HepG2 (cell line): ENCODE measurements around the gene GALNT12. TPM values are rescaled to one million over a fixed set of nuclear protein-coding genes. Genes with fewer than 3 reads are reported as not detected.

Source experiments
- KLF11 ChIP-seq: IDR thresholded peaks from 2 replicates; pipeline ENCODE4 v1.6.1; 2016; ENCODE audit warnings: missing compliant biosample characterization
- NR2F6 ChIP-seq, 2 experiments: IDR thresholded peaks; 2 replicates each; pipeline ENCODE4 v1.6.1; 2016; ENCODE audit warnings: antibody characterized with exemption in 1 of 2, mild to moderate bottlenecking in 1 of 2
- PHF8 ChIP-seq: sonication (generic); formaldehyde crosslinking; IDR thresholded peaks from 2 replicates; pipeline ENCODE4 v1.5.0; 2020; ENCODE audit warnings: missing genetic modification reagents
- RBFOX2 ChIP-seq: fragments of 200-400 bp; formaldehyde crosslinking; IDR thresholded peaks from 2 replicates; pipeline ENCODE4 v1.6.1; 2017; ENCODE audit warnings: low read depth, mild to moderate bottlenecking, low read length
- SRF ChIP-seq: IDR thresholded peaks from 2 replicates; pipeline ENCODE4 v1.6.1; 2011; ENCODE audit warnings: mild to moderate bottlenecking, low read depth, low read length, moderate library complexity
- TBL1XR1 ChIP-seq: fragments of 150-350 bp; IDR thresholded peaks from 2 replicates; pipeline ENCODE4 v1.6.1; 2014; ENCODE audit warnings: borderline replicate concordance, low read length; ENCODE audit not compliant: partially characterized antibody
- TCF7 ChIP-seq: sonication (generic); IDR thresholded peaks from 2 replicates; pipeline ENCODE4 v1.6.1; 2016; ENCODE audit warnings: antibody characterized with exemption, low read depth
- TP53 ChIP-seq: sonication (generic); formaldehyde crosslinking; conservative IDR thresholded peaks from 2 replicates; pipeline ENCODE4 v1.4.0; 2020; ENCODE audit warnings: missing genetic modification reagents
- ZFYVE20 ChIP-seq: sonication (generic); formaldehyde crosslinking; IDR thresholded peaks from 2 replicates; pipeline ENCODE4 v1.8.0; 2023; ENCODE audit warnings: low read depth, mild to moderate bottlenecking, moderate library complexity, missing genetic modification reagents, borderline replicate concordance
- ZNF136 ChIP-seq: sonication (generic); formaldehyde crosslinking; IDR thresholded peaks from 2 replicates; pipeline ENCODE4 v1.8.1; 2022; ENCODE audit warnings: low read depth, mild to moderate bottlenecking, moderate library complexity, missing genetic modification reagents
- ZNF253 ChIP-seq: sonication (generic); formaldehyde crosslinking; IDR thresholded peaks from 2 replicates; pipeline ENCODE4 v1.8.0; 2022; ENCODE audit warnings: mild to moderate bottlenecking, missing genetic modification reagents, borderline replicate concordance
- ZNF383 ChIP-seq: sonication (generic); formaldehyde crosslinking; IDR thresholded peaks from 2 replicates; pipeline ENCODE4 v1.4.0; 2020; ENCODE audit warnings: missing genetic modification reagents, mild to moderate bottlenecking, borderline replicate concordance
- ZNF552 ChIP-seq: sonication (generic); formaldehyde crosslinking; IDR thresholded peaks from 2 replicates; pipeline ENCODE4 v1.9.0; 2022; ENCODE audit warnings: missing genetic modification reagents, mild to moderate bottlenecking, borderline replicate concordance
- ZNF747 ChIP-seq: sonication (generic); formaldehyde crosslinking; IDR thresholded peaks from 2 replicates; pipeline ENCODE4 v1.8.1; 2023; ENCODE audit warnings: missing genetic modification reagents, mild to moderate bottlenecking, borderline replicate concordance
- ZSCAN21 ChIP-seq: sonication (generic); formaldehyde crosslinking; IDR thresholded peaks from 2 replicates; pipeline ENCODE4 v1.8.0; 2022; ENCODE audit warnings: mild to moderate bottlenecking, missing genetic modification reagents, moderate library complexity, borderline replicate concordance
- polyA plus RNA-seq, 8 experiments: library from polyadenylated mRNA; depleted of rRNA in 3 of 8; stranded (reverse) in 7 of 8; unstranded in 1 of 8; fragments of >200 nt; fragmentation: Illumina TruSeq in 4 of 8; extraction: Trizol in 4 of 8; gene quantifications; 2 replicates each; pipeline versions ENCODE4 v1.2.1 to v1.2.3, GENCODE V29; 2011 to 2016; ENCODE audit warnings: low read depth in 4 of 8, missing spikeins in 1 of 8, mixed read lengths in 1 of 8; ENCODE audit not compliant: insufficient read depth in 1 of 8
- total RNA-seq, 5 experiments: library from RNA; depleted of rRNA; stranded (reverse); fragments of >200 nt; fragmentation: Illumina TruSeq; extraction: Trizol; gene quantifications; 2 replicates each; pipeline ENCODE4 v1.2.3, GENCODE V29; 2016; ENCODE audit warnings: low read depth in 1 of 5
- TF ChIP-seq, protein P1 (sequence below), 2 experiments: IDR thresholded peaks; 2 replicates each; pipeline ENCODE4 v1.6.1; 2011 to 2012; ENCODE audit warnings: low read length in 2 of 2, borderline replicate concordance in 1 of 2, low read depth in 1 of 2, mild to moderate bottlenecking in 1 of 2, moderate library complexity in 1 of 2
- TF ChIP-seq, protein P2 (sequence below): sonication (generic); formaldehyde crosslinking; IDR thresholded peaks from 2 replicates; pipeline ENCODE4 v1.5.1; 2020; ENCODE audit warnings: mild to moderate bottlenecking, moderate library complexity, missing genetic modification reagents
- TF ChIP-seq, protein P3 (sequence below): IDR thresholded peaks from 2 replicates; pipeline ENCODE4 v1.6.1; 2016; ENCODE audit warnings: missing biosample characterization, missing genetic modification reagents, low read depth
- TF ChIP-seq, protein P4 (sequence below): sonication (generic); formaldehyde crosslinking; IDR thresholded peaks from 2 replicates; pipeline ENCODE4 v1.4.0; 2020; ENCODE audit warnings: mild to moderate bottlenecking, missing genetic modification reagents

GALNT12 gene
- total and polyA plus RNA-seq, 2 of the 13 experiments (the other 11 are each of a cell fraction or from before 2014, with no cell fraction given), result 0.07 TPM; not detected in 1

DNA sequence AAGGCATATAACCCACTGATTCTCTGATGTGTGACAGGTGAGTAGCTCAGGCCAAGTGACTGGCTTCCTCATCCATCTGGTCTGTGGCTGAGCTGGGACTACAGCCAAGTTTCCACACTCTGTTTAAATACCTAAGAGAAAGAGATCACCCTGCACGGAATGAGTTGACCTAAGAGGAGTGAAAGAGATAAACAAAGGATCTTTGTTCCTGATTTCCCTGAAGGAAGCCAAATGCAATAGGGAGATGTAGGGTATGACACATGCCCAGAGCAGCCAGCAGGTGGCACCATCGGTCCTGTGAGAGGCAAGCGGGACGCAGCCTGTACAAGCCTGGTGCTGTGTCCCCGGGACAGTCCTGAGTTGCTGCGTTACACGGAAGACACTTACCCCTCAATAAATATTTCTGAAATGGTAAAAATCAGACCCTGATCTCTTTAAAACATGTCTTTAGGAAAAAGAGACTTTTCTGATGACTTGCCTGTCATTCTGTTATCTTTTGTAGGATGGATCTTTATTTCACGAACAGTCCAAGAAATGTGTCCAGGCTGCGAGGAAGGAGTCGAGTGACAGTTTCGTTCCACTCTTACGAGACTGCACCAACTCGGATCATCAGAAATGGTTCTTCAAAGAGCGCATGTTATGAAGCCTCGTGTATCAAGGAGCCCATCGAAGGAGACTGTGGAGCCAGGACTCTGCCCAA, 41.1 kb downstream of the GALNT12 start (continued):
- TF ChIP-seq, protein P1, sequence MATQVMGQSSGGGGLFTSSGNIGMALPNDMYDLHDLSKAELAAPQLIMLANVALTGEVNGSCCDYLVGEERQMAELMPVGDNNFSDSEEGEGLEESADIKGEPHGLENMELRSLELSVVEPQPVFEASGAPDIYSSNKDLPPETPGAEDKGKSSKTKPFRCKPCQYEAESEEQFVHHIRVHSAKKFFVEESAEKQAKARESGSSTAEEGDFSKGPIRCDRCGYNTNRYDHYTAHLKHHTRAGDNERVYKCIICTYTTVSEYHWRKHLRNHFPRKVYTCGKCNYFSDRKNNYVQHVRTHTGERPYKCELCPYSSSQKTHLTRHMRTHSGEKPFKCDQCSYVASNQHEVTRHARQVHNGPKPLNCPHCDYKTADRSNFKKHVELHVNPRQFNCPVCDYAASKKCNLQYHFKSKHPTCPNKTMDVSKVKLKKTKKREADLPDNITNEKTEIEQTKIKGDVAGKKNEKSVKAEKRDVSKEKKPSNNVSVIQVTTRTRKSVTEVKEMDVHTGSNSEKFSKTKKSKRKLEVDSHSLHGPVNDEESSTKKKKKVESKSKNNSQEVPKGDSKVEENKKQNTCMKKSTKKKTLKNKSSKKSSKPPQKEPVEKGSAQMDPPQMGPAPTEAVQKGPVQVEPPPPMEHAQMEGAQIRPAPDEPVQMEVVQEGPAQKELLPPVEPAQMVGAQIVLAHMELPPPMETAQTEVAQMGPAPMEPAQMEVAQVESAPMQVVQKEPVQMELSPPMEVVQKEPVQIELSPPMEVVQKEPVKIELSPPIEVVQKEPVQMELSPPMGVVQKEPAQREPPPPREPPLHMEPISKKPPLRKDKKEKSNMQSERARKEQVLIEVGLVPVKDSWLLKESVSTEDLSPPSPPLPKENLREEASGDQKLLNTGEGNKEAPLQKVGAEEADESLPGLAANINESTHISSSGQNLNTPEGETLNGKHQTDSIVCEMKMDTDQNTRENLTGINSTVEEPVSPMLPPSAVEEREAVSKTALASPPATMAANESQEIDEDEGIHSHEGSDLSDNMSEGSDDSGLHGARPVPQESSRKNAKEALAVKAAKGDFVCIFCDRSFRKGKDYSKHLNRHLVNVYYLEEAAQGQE (IDR thresholded peaks at IDR 0.05; ENCODE audit: borderline replicate concordance in 1 of 2, low read depth in 1 of 2, low read length in 2 of 2), result no peak
- TF ChIP-seq TCF7 (no peak), ZNF747 (CRISPR knock-in tag) (no peak), ZNF383 (no peak), ZNF136 (CRISPR knock-in tag) (no peak), ZNF253 (CRISPR knock-in tag) (no peak), TP53 (CRISPR knock-in tag) (no peak), PHF8 (CRISPR knock-in tag) (no peak), ZNF552 (CRISPR knock-in tag) (no peak), KLF11 (CRISPR knock-in tag) (no peak), ZFYVE20 (CRISPR knock-in tag) (no peak), SRF (no peak), RBFOX2 (no peak), ZSCAN21 (CRISPR knock-in tag) (no peak), TBL1XR1 (no peak), NR2F6 (IDR thresholded peaks at IDR 0.05) (no peak), NR2F6 (CRISPR knock-in tag; IDR thresholded peaks at IDR 0.05) (peak; percentile 52; the same call in 1 of the 2 replicates)
- TF ChIP-seq, protein P2, sequence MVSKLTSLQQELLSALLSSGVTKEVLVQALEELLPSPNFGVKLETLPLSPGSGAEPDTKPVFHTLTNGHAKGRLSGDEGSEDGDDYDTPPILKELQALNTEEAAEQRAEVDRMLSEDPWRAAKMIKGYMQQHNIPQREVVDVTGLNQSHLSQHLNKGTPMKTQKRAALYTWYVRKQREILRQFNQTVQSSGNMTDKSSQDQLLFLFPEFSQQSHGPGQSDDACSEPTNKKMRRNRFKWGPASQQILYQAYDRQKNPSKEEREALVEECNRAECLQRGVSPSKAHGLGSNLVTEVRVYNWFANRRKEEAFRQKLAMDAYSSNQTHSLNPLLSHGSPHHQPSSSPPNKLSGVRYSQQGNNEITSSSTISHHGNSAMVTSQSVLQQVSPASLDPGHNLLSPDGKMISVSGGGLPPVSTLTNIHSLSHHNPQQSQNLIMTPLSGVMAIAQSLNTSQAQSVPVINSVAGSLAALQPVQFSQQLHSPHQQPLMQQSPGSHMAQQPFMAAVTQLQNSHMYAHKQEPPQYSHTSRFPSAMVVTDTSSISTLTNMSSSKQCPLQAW (CRISPR knock-in tag), result no peak
- TF ChIP-seq, protein P3, sequence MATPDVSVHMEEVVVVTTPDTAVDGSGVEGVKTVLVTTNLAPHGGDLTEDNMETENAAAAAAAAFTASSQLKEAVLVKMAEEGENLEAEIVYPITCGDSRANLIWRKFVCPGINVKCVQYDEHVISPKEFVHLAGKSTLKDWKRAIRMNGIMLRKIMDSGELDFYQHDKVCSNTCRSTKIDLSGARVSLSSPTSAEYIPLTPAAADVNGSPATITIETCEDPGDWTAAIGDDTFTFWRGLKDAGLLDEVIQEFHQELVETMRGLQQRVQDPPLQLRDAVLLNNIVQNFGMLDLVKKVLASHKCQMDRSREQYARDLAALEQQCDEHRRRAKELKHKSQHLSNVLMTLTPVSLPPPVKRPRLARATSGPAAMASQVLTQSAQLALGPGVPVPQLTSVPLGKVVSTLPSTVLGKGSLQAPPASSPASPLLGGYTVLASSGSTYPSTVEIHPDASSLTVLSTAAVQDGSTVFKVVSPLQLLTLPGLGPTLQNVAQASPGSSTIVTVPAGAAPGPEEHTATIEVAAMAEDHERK (CRISPR knock-in tag), result no peak
- TF ChIP-seq, protein P4, sequence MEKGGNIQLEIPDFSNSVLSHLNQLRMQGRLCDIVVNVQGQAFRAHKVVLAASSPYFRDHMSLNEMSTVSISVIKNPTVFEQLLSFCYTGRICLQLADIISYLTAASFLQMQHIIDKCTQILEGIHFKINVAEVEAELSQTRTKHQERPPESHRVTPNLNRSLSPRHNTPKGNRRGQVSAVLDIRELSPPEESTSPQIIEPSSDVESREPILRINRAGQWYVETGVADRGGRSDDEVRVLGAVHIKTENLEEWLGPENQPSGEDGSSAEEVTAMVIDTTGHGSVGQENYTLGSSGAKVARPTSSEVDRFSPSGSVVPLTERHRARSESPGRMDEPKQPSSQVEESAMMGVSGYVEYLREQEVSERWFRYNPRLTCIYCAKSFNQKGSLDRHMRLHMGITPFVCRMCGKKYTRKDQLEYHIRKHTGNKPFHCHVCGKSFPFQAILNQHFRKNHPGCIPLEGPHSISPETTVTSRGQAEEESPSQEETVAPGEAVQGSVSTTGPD (CRISPR knock-in tag), result no peak
